HL-60 (cell line): ENCODE measurements around the gene GBGT1.

Source experiments
- CTCF ChIP-seq: IDR thresholded peaks from one replicate; pipeline ENCODE4 v1.5.1; 2011; ENCODE audit warnings: low read length, control low read depth, inconsistent platforms; ENCODE audit not compliant: insufficient read depth
- POLR2AphosphoS5 ChIP-seq: IDR thresholded peaks from 2 replicates; pipeline ENCODE4 v1.6.1; 2012; ENCODE audit warnings: low read depth
- REST ChIP-seq: IDR thresholded peaks from 2 replicates; pipeline ENCODE4 v1.6.1; 2012; ENCODE audit warnings: low read depth; ENCODE audit not compliant: insufficient replicate concordance

- TF ChIP-seq CTCF (no peak), REST (no peak), POLR2AphosphoS5 (no peak)
Measured at GRCh38 chr9:133169102-133169501, 5.4 kb upstream of the GBGT1 start.
